ENCODE measurements around the gene NPLOC4.

- TF ChIP-seq CTCF (IDR thresholded peaks at IDR 0.05 in 4 of 5, conservative IDR thresholded peaks at IDR 0.05 in 1 of 5) (no peak), POLR2A (IDR thresholded peaks at IDR 0.05) (no peak)
Measured at GRCh38 chr17:81542431-81543338, 94.2 kb downstream of the NPLOC4 start.

All from gastrocnemius medialis (tissue), 4 donors.